HUES6 (cell line): ENCODE measurements around the gene GNG4.
"Not testable (repeated sequence)": the region's sequence is repeated elsewhere in the genome, so short reads cannot be mapped to it uniquely, and the experiment has no call there.

Experiments used
- H3K27ac ChIP-seq: 2 replicates; pipeline ENCODE4 v1.7.0; 2013; ENCODE audit warnings: low read depth, mild to moderate bottlenecking, low read length, inconsistent platforms
- H3K27me3 ChIP-seq: 2 replicates; pipeline ENCODE4 v1.6.1; 2013; ENCODE audit warnings: low read length; ENCODE audit not compliant: control insufficient read depth, insufficient read depth
- H3K36me3 ChIP-seq: 2 replicates; pipeline ENCODE4 v1.6.1; 2013; ENCODE audit warnings: low read length; ENCODE audit not compliant: control insufficient read depth, insufficient read depth
- H3K4me1 ChIP-seq: 2 replicates; pipeline ENCODE4 v1.6.1; 2013; ENCODE audit warnings: low read length; ENCODE audit not compliant: control insufficient read depth, insufficient read depth
- H3K4me3 ChIP-seq: 2 replicates; pipeline ENCODE4 v1.5.1; 2013; ENCODE audit warnings: low read depth, low read length
- H3K9ac ChIP-seq: one replicate; pipeline ENCODE4 v1.6.1; 2013; ENCODE audit warnings: mild to moderate bottlenecking, low read length
- H3K9me3 ChIP-seq: 2 replicates; pipeline ENCODE4 v1.6.1; 2013; ENCODE audit warnings: low read depth, low read length; ENCODE audit not compliant: control insufficient read depth, insufficient read depth

Gene GNG4

DNA sequence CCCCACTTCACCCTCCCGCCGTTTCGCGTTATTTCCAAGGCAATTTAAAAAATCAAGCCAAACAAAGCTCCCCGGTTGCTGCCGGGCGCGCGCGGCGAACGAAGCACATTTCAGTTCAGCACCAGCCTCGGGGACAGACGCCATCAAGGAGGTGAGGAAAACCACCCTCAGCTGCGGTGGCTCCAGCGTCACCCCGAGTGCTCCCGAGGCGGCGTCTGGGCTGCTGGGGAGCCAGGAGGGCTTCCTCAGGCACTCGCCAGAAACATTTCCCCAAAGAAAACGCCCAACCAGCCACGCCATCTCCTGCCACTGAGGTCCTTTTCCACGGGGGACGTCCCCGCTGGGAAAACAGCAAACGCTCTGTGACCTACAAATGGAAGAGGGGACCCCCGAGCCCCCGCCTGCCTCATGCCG is 623 bp downstream of the GNG4 start:
- H3K9ac ChIP-seq, result peak overlapping the region; percentile 60

DNA sequence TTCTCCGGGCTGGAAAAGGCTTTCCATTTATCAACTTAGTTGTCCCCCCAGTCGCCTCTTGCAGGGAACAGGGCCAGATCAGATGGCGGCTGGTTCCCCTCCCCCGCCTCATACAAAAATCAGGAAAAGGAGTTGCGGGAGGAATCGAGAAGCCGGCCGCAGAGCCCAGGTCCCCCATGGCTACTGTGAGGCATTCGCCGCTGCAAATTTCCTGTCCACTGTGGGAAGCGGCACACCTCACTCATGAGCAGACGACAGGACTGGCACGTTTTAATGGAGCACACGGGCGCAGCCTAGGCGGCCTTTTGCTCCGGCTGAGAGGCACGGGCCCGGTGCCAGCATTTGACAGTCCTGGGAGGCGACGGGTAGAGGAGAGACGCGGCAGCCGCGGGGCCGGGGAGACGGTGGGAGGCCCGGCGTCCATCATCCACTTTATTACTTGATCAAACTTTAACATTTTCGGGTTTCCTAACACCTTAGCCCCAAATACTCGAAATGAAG is 1.1 kb downstream of the GNG4 start:
- H3K4me1 ChIP-seq, result peaks cover 26% of the 10 kb centered on the region
- no peaks in the 10 kb centered on the region for H3K9me3 ChIP-seq
- peak overlapping the region; percentile 14 for H3K9ac ChIP-seq
- H3K36me3 ChIP-seq, result no peaks in the 10 kb centered on the region
- peak overlapping the region; percentile 71 for H3K4me3 ChIP-seq
- H3K27me3 ChIP-seq, result peaks cover 37% of the 10 kb centered on the region
- no peak overlapping the region for H3K27ac ChIP-seq

More for the DNA sequence above, 623 bp downstream of the GNG4 start:
- peaks cover 21% of the 10 kb centered on the region for H3K4me1 ChIP-seq
- peak overlapping the region; percentile 71 for H3K4me3 ChIP-seq
- H3K27ac ChIP-seq, result no peak overlapping the region
- no peaks in the 10 kb centered on the region for H3K36me3 ChIP-seq
- H3K27me3 ChIP-seq, result peaks cover 37% of the 10 kb centered on the region
- no peaks in the 10 kb centered on the region for H3K9me3 ChIP-seq

DNA sequence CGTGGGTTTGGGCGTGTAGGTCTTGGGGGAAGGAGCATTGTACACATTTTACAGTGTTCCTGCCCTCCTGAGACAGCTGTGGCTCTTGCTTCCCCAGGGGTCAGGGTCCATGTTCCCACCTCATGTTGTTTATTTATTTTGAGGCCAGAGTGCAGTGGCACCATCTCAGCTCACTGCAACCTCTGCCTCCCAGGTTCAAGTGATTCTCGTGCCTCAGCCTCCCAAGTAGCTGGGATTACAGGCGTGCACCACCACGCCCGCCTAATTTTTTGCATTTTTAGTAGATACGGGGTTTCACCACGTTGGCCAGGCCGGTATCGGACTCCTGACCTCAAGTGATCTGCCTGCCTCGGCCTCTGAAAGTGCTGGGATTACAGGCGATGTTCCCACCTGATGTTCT is 2.0 kb downstream of the GNG4 start:
- not testable (repeated sequence) for H3K27ac ChIP-seq, H3K36me3 ChIP-seq, H3K9ac ChIP-seq, H3K4me3 ChIP-seq, H3K9me3 ChIP-seq
- peaks cover 36% of the 10 kb centered on the region for H3K4me1 ChIP-seq
- H3K27me3 ChIP-seq, result peaks cover 37% of the 10 kb centered on the region

DNA sequence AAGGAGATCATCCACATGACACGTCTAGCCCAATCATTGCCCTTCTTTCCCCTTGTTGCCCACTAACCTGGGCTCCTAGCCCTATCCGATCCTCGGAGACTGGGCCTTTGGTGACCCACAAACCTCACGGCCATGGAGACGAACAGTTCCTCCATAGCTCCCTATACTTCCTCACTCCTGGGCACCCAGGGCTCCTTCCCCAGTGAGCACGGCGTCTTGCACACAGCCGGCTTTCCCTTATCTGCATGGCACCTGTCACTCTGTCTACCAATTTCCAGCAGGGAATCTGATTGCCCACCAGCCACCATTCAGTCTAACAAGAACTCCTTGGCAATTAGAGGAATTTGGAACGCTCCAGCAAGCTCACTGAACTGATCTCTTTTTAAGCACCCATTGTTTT is 3.1 kb downstream of the GNG4 start:
- no peaks in the 10 kb centered on the region for H3K9me3 ChIP-seq
- no peak overlapping the region for H3K27ac ChIP-seq

DNA sequence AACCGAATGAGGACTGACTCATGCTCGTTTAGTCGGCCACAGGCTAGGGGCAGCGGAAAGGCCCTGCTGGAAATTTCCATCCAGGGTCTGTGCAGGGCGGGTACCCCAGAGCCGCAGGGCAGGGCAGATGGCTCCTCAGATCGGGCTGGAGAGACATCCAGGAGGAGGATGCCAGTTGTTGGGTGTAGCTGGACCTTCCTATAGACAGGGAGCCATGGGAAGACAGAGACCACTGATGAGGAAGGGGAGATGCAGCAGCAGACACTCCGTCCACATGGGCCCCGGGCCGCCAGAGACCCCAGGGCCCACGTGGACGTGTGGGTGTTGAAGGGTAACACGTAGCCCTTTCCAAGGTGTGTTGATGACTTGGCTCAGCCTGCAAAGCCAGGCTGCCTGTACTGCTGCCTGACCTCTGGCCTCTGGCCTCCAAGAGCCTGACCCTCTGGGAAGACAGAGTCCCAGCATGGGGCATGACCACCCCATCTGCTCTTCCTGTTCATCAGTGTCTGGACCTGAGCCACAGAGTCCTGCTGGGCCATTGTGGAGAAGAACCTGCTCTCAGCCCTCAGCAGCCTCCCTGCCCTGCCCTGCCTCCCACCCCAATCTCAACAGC is 4.8 kb downstream of the GNG4 start:
- Histone ChIP-seq H3K9me3 (no peaks in the 10 kb centered on the region), H3K36me3 (no peaks in the 10 kb centered on the region), H3K27me3 (peaks cover 19% of the 10 kb centered on the region; the same call in 1 of the 2 replicates), H3K27ac (no peak overlapping the region), H3K9ac (no peak overlapping the region), H3K4me1 (peaks cover 46% of the 10 kb centered on the region), H3K4me3 (no peak overlapping the region)

More for the DNA sequence above, 3.1 kb downstream of the GNG4 start:
- Histone ChIP-seq H3K36me3 (no peaks in the 10 kb centered on the region), H3K27me3 (peaks cover 31% of the 10 kb centered on the region), H3K4me3 (no peak overlapping the region), H3K4me1 (peaks cover 46% of the 10 kb centered on the region), H3K9ac (no peak overlapping the region)

DNA sequence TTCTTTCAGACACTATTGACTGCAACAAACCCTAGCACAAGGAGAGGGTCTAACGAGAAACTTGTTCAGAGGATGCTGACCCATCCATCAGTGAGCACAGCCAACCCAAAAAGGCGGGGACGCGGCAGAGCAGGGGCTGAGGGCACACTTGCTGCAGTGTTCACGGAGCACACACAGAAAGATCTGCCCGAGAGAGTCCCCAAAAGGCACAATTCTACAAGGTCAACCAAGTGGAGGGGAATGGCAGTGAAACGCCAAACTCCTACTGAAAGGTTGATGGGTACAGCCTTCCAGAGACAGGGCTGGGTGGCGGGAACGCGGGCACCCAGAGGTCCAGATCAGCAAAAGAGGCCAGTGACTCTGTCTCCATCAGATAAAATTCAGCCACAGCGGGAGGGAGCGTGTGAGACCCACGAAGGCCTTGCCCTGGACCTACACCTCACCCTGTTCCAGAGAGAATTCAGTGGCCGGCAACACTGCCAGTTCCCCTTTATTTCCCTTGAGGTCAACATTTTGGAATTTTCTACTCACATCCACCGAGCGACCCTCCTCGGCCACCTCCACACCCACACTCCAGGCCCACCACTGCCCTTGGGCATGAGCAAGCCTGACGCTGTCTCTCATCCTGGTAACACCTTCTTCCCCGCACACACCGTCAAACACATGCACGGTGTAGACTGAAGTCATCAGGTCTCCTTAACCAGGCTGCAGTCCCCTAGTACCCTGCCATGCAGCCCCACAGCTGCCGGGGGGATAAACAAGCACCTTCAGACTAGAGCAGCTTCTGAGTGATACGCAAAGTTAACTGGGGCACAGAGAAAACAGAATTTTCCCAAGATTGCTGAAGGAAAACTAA is 5.5 kb downstream of the GNG4 start:
- Histone ChIP-seq H3K4me1 (peaks cover 46% of the 10 kb centered on the region), H3K27ac (no peak overlapping the region), H3K9ac (no peak overlapping the region)

DNA sequence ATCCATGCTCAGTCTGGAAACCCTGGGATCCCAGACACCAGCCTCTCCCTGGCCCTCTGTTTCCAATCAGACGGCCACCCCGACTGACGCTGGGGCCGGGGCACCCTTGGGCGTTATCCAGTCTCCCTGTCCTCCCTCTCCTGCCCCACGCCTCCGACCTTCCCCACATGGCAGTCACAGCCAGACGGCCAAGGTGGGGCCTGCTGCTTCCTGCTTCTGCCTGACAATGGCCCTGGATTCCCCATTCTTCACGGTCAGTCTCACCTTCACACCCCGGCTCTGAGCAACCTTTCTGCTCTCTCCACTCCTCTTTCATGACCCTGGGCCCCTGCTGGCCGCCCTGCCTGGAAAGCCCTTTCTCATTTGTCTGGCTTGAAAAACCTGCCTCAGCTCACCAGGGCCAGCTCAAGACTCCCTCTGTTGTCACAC is 6.6 kb downstream of the GNG4 start:
- Histone ChIP-seq H3K27me3 (peaks cover 3% of the 10 kb centered on the region; the same call in 1 of the 2 replicates), H3K4me3 (no peak overlapping the region), H3K36me3 (no peaks in the 10 kb centered on the region), H3K4me1 (peaks cover 38% of the 10 kb centered on the region), H3K9ac (peak overlapping the region; percentile 24), H3K27ac (peak overlapping the region; percentile 16; the same call in 1 of the 2 replicates), H3K9me3 (no peaks in the 10 kb centered on the region)

More for the DNA sequence above, 5.5 kb downstream of the GNG4 start:
- H3K27me3 ChIP-seq, result peaks cover 14% of the 10 kb centered on the region; the same call in 1 of the 2 replicates
- no peaks in the 10 kb centered on the region for H3K36me3 ChIP-seq
- no peak overlapping the region for H3K4me3 ChIP-seq
- no peaks in the 10 kb centered on the region for H3K9me3 ChIP-seq

DNA sequence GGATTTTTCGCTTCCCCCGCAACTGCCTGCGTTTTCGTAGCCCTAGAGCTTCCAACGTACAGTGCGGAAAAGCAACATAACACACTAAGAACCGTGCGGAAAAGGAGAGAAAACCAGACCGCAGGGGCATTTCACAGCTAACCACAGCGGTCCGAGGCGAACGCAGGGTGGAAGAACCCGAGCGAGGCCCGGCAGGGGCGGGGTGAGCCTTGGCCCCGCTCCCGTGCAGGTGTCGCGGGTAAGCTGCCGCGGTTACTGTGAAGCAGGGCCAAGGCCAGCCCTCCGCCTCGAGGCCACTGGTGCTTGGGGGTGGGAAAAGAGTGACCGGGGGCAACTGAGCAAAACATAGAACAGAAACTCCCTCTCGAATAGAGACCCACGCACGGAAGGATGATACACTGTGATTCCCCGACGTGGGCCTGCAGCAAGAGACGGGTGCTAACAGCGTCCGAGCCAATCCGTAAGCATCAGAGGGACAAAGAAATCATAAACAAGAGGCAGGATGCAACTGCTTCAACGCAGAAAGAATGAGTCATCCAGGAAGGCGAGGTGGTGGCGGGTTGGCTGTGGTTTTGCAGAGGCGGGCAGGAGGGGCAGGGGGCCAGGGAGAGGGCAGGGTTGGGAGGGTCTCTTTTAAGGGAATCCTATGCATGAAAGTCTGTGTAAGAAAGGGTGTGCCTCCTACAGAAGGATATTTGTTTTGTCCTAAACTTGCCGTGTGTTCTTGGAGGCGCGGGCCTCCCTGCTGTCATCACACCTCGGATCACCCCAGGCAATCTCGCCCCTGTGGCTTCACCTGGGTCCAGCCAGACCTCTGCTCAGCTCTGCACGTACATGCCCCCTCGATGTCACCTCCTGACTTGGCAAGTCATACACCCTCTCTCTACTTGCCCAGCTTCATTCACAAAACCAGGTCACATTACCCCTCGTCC is 7.3 kb downstream of the GNG4 start:
- Histone ChIP-seq H3K4me1 (peaks cover 35% of the 10 kb centered on the region), H3K9ac (peak overlapping the region; percentile 24), H3K9me3 (no peaks in the 10 kb centered on the region), H3K27me3 (peaks cover under 1% of the 10 kb centered on the region; the same call in 1 of the 2 replicates), H3K36me3 (no peaks in the 10 kb centered on the region), H3K27ac (peak overlapping the region; percentile 16; the same call in 1 of the 2 replicates), H3K4me3 (peak overlapping the region; percentile 17; the same call in 1 of the 2 replicates)

DNA sequence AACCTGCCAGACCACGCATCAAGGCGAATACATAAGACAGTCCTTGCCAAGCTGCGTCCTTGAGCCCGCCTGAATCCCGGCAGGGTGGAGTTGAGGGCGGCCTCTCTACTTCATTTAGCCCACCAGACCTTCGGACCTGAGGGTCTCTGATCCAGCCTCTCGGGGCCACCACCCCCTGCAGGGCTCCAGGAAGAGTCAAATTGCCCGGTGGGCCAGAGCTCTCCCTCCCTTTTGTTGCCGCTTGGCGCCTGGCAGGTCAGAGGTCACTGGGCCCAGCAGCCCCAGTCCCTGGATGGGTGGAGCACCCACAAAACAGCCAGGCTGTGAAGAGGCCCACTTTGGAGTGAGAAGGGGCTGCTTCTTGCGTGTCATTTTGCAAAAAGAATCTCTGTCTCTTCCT is 9.0 kb downstream of the GNG4 start:
- H3K27me3 ChIP-seq, result no peaks in the 10 kb centered on the region
- peaks cover 35% of the 10 kb centered on the region for H3K4me1 ChIP-seq
- no peak overlapping the region for H3K27ac ChIP-seq
- H3K9ac ChIP-seq, result no peak overlapping the region
- no peak overlapping the region for H3K4me3 ChIP-seq
- H3K9me3 ChIP-seq, result no peaks in the 10 kb centered on the region
- no peaks in the 10 kb centered on the region for H3K36me3 ChIP-seq
